ENCODE results near the gene FKBP5.
"Not testable (repeated sequence)": the region's sequence is repeated elsewhere in the genome, so short reads cannot be mapped to it uniquely, and the experiment has no call there.

Gene FKBP5

GRCh38 chr6:35539223-35539622 lies 149.5 kb downstream of the FKBP5 start:
- DNase-seq (ENCODE audit: low spot score): no peak

- not testable (repeated sequence) for DNase-seq (ENCODE audit: low spot score)
Measured at GRCh38 chr6:35535847-35536246, 152.9 kb downstream of the FKBP5 start.

GRCh38 chr6:35534407-35535170 lies 154.1 kb downstream of the FKBP5 start:
- DNase-seq (ENCODE audit: low spot score): no peak

- no peak for DNase-seq (ENCODE audit: low spot score)
Measured at GRCh38 chr6:35533981-35534380, 154.7 kb downstream of the FKBP5 start.

- no peak for DNase-seq (ENCODE audit: low spot score)
Measured at GRCh38 chr6:35532126-35532525, 156.6 kb downstream of the FKBP5 start.

GRCh38 chr6:35524380-35525020 lies 164.2 kb downstream of the FKBP5 start:
- DNase-seq (ENCODE audit: low spot score): no peak

Data from cerebellar cortex (tissue), 1 donor.